SK-N-SH treated with all-trans-retinoic acid at 6 μM for 48 hours (cell line): ENCODE results near the gene C4orf33.

Source experiments
- ATAC-seq: fragments of 200-7000 bp; cut with Tn5 transposase; 3 replicates; pipeline ENCODE4 v1.9.1; 2020; ENCODE audit warnings: mild to moderate bottlenecking, moderate library complexity
- ARNTL ChIP-seq: fragments of 450-650 bp; formaldehyde crosslinking; IDR thresholded peaks from 2 replicates; pipeline ENCODE4 v1.5.0; 2020; ENCODE audit warnings: low read depth, mild to moderate bottlenecking, moderate library complexity, borderline replicate concordance
- BACH2 ChIP-seq: fragments of 250-450 bp; sonication (Bioruptor Pico); IDR thresholded peaks from 2 replicates; pipeline ENCODE4 v1.9.0; 2021; ENCODE audit warnings: mild to moderate bottlenecking, borderline replicate concordance
- CSDC2 ChIP-seq: fragments of 250-450 bp; sonication (Bioruptor Pico); IDR thresholded peaks from 2 replicates; pipeline ENCODE4 v1.5.0; 2020; ENCODE audit warnings: mild to moderate bottlenecking, moderate library complexity
- ISL1 ChIP-seq: fragments of 250-450 bp; sonication (Bioruptor Pico); IDR thresholded peaks from 2 replicates; pipeline ENCODE4 v2.1.2; 2022; ENCODE audit warnings: mild to moderate bottlenecking, moderate library complexity
- OSR1 ChIP-seq: fragments of 250-450 bp; sonication (Bioruptor Pico); IDR thresholded peaks from 2 replicates; pipeline ENCODE4 v1.8.0; 2022; ENCODE audit warnings: moderate library complexity, mild to moderate bottlenecking, inconsistent platforms
- PPARA ChIP-seq: fragments of 250-450 bp; sonication (Bioruptor Pico); IDR thresholded peaks from 2 replicates; pipeline ENCODE4 v1.5.0; 2020; ENCODE audit warnings: mild to moderate bottlenecking, borderline replicate concordance
- RARB ChIP-seq: fragments of 250-450 bp; sonication (Bioruptor Pico); IDR thresholded peaks from 2 replicates; pipeline ENCODE4 v1.8.0; 2021; ENCODE audit warnings: mild to moderate bottlenecking, moderate library complexity
- SNAI2 ChIP-seq: fragments of 250-450 bp; sonication (Bioruptor Pico); IDR thresholded peaks from 2 replicates; pipeline ENCODE4 v1.5.0; 2020; ENCODE audit warnings: mild to moderate bottlenecking, moderate library complexity
- TCF4 ChIP-seq: fragments of 250-450 bp; sonication (Bioruptor Pico); IDR thresholded peaks from 2 replicates; pipeline ENCODE4 v1.8.0; 2021; ENCODE audit warnings: mild to moderate bottlenecking, moderate library complexity, borderline replicate concordance
- TOX ChIP-seq: fragments of 250-450 bp; sonication (Bioruptor Pico); IDR thresholded peaks from 2 replicates; pipeline ENCODE4 v1.8.0; 2021; ENCODE audit warnings: mild to moderate bottlenecking, moderate library complexity, borderline replicate concordance
- ZFP3 ChIP-seq: fragments of 250-450 bp; sonication (Bioruptor Pico); IDR thresholded peaks from 2 replicates; pipeline ENCODE4 v1.5.0; 2020; ENCODE audit warnings: mild to moderate bottlenecking, moderate library complexity
- ZFP30 ChIP-seq: fragments of 450-650 bp; formaldehyde crosslinking; IDR thresholded peaks from 2 replicates; pipeline ENCODE4 v1.5.0; 2022; ENCODE audit warnings: mild to moderate bottlenecking, moderate library complexity
- ZNF565 ChIP-seq: fragments of 450-650 bp; formaldehyde crosslinking; conservative IDR thresholded peaks from 2 replicates; pipeline ENCODE4 v1.5.0; 2020; ENCODE audit warnings: low read depth, mild to moderate bottlenecking, moderate library complexity
- ZNF70 ChIP-seq: fragments of 450-650 bp; formaldehyde crosslinking; IDR thresholded peaks from 2 replicates; pipeline ENCODE4 v1.5.0; 2020; ENCODE audit warnings: mild to moderate bottlenecking, moderate library complexity
- ZNF8 ChIP-seq: fragments of 450-650 bp; formaldehyde crosslinking; IDR thresholded peaks from 2 replicates; pipeline ENCODE4 v1.5.0; 2020; ENCODE audit warnings: mild to moderate bottlenecking, moderate library complexity
- TF ChIP-seq, protein P1 (sequence below): fragments of 250-450 bp; sonication (Bioruptor Pico); IDR thresholded peaks from 2 replicates; pipeline ENCODE4 v1.8.0; 2020; ENCODE audit warnings: mild to moderate bottlenecking, moderate library complexity, borderline replicate concordance
- TF ChIP-seq, protein P2 (sequence below): fragments of 250-450 bp; sonication (Bioruptor Pico); IDR thresholded peaks from 2 replicates; pipeline ENCODE4 v1.8.0; 2021; ENCODE audit warnings: low read depth, mild to moderate bottlenecking, moderate library complexity, borderline replicate concordance
- TF ChIP-seq, protein P3 (sequence below): fragments of 250-450 bp; sonication (Bioruptor Pico); IDR thresholded peaks from 2 replicates; pipeline ENCODE4 v1.5.0; 2020; ENCODE audit warnings: mild to moderate bottlenecking, moderate library complexity
- TF ChIP-seq, protein P4 (sequence below): fragments of 250-450 bp; sonication (Bioruptor Pico); IDR thresholded peaks from 2 replicates; pipeline ENCODE4 v1.5.1; 2021; ENCODE audit warnings: mild to moderate bottlenecking, moderate library complexity

C4orf33 gene, protein sequence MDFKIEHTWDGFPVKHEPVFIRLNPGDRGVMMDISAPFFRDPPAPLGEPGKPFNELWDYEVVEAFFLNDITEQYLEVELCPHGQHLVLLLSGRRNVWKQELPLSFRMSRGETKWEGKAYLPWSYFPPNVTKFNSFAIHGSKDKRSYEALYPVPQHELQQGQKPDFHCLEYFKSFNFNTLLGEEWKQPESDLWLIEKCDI

DNA sequence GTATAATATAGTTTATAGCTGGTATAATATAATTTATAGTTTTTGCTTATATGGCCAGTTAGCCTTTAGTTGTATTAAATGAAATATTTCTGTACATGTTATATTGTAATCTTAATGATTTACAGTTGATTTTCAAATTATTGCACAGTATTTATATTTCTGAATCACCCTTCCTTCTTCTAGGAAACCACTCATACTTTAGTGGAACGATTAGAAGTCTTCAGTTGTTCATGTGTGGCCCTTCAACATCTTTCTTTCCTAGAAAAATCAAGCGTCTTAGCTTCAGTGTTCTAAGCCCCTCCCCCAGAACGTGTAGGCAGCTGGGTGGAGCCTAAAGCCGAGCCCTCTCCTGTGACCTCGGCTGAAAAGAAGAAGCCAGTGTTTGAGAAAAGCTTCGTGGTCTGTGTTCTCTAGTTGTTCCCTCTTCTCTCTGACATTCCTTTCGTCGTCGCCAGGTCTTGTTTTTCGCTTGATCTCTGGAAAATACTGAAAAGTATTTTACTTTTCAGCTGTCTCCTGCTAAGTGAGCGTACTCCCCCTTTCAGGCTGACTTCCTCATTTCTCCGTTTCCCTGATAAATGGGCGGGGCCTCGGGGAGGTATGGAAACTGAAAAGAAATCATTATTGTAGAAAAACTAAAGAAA lies at the start of gene C4orf33:
Gene C4orf33 (plus strand): TSS at position 342 of the 644 bp plus-strand sequence. CDS start 6,459 bp downstream, outside the sequence.
- ATAC-seq, result peak; percentile 61
- TF ChIP-seq ZNF70 (CRISPR knock-in tag) (no peak), BACH2 (CRISPR knock-in tag) (no peak), ZNF8 (CRISPR knock-in tag) (no peak), ISL1 (CRISPR knock-in tag) (no peak), TCF4 (no peak)
- TF ChIP-seq, protein P1, sequence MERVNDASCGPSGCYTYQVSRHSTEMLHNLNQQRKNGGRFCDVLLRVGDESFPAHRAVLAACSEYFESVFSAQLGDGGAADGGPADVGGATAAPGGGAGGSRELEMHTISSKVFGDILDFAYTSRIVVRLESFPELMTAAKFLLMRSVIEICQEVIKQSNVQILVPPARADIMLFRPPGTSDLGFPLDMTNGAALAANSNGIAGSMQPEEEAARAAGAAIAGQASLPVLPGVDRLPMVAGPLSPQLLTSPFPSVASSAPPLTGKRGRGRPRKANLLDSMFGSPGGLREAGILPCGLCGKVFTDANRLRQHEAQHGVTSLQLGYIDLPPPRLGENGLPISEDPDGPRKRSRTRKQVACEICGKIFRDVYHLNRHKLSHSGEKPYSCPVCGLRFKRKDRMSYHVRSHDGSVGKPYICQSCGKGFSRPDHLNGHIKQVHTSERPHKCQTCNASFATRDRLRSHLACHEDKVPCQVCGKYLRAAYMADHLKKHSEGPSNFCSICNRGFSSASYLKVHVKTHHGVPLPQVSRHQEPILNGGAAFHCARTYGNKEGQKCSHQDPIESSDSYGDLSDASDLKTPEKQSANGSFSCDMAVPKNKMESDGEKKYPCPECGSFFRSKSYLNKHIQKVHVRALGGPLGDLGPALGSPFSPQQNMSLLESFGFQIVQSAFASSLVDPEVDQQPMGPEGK (CRISPR knock-in tag), result no peak

DNA sequence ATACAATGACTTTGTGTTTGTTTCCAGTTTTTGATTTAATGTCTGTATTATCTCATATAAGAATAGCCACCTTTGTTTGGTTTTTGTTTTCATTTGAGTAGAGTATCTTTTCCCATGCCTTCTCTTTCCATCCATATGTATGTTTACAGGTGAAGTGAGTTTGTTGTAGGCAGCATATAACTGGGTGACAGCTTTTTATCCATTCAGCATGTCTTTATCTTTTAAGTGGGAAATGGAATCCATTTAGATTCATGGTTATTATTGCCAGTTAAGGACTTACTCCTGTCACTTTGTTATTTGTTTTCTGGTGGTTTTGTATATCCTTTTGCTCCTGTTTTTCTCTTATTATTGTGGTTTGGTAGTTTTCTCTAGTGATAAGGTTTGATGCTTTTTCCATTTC lies 36.9 kb upstream of the C4orf33 start:
- TF ChIP-seq SNAI2 (CRISPR knock-in tag) (no peak), OSR1 (CRISPR knock-in tag) (no peak), ZFP30 (CRISPR knock-in tag) (no peak), TCF4 (no peak), PPARA (CRISPR knock-in tag) (no peak), ZNF565 (CRISPR knock-in tag) (no peak), BACH2 (CRISPR knock-in tag) (no peak), ZFP3 (CRISPR knock-in tag) (no peak), ARNTL (CRISPR knock-in tag) (no peak), ZNF8 (CRISPR knock-in tag) (no peak), ISL1 (CRISPR knock-in tag) (no peak), CSDC2 (no peak), RARB (CRISPR knock-in tag) (no peak)
- TF ChIP-seq, protein P2, sequence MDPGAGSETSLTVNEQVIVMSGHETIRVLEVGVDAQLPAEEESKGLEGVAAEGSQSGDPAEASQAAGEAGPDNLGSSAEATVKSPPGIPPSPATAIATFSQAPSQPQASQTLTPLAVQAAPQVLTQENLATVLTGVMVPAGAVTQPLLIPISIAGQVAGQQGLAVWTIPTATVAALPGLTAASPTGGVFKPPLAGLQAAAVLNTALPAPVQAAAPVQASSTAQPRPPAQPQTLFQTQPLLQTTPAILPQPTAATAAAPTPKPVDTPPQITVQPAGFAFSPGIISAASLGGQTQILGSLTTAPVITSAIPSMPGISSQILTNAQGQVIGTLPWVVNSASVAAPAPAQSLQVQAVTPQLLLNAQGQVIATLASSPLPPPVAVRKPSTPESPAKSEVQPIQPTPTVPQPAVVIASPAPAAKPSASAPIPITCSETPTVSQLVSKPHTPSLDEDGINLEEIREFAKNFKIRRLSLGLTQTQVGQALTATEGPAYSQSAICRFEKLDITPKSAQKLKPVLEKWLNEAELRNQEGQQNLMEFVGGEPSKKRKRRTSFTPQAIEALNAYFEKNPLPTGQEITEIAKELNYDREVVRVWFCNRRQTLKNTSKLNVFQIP (CRISPR knock-in tag), result no peak
- TF ChIP-seq, protein P3, sequence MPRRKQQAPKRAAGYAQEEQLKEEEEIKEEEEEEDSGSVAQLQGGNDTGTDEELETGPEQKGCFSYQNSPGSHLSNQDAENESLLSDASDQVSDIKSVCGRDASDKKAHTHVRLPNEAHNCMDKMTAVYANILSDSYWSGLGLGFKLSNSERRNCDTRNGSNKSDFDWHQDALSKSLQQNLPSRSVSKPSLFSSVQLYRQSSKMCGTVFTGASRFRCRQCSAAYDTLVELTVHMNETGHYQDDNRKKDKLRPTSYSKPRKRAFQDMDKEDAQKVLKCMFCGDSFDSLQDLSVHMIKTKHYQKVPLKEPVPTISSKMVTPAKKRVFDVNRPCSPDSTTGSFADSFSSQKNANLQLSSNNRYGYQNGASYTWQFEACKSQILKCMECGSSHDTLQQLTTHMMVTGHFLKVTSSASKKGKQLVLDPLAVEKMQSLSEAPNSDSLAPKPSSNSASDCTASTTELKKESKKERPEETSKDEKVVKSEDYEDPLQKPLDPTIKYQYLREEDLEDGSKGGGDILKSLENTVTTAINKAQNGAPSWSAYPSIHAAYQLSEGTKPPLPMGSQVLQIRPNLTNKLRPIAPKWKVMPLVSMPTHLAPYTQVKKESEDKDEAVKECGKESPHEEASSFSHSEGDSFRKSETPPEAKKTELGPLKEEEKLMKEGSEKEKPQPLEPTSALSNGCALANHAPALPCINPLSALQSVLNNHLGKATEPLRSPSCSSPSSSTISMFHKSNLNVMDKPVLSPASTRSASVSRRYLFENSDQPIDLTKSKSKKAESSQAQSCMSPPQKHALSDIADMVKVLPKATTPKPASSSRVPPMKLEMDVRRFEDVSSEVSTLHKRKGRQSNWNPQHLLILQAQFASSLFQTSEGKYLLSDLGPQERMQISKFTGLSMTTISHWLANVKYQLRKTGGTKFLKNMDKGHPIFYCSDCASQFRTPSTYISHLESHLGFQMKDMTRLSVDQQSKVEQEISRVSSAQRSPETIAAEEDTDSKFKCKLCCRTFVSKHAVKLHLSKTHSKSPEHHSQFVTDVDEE (CRISPR knock-in tag), result no peak
- TF ChIP-seq, protein P4, sequence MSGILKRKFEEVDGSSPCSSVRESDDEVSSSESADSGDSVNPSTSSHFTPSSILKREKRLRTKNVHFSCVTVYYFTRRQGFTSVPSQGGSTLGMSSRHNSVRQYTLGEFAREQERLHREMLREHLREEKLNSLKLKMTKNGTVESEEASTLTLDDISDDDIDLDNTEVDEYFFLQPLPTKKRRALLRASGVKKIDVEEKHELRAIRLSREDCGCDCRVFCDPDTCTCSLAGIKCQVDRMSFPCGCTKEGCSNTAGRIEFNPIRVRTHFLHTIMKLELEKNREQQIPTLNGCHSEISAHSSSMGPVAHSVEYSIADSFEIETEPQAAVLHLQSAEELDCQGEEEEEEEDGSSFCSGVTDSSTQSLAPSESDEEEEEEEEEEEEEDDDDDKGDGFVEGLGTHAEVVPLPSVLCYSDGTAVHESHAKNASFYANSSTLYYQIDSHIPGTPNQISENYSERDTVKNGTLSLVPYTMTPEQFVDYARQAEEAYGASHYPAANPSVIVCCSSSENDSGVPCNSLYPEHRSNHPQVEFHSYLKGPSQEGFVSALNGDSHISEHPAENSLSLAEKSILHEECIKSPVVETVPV (CRISPR knock-in tag), result no peak
- no peak for ATAC-seq

DNA sequence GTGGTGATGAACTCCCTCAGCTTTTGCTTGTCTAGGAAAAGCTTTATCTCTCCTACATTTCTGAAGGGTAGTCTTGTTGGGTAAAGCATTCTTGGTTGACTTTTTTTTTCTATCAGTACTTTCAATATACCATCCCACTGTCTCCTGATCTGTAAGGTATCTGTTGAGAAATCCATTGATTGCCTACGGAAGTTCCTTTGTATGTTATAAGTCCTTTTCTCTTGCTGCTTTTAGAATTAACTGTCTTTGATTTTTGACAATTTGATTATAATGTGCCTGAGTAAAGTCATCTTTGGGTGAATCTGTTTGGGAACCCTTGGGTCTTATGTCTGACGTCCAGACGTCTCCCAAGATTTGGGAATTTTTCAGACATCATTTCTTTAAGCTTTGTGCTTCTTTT lies 33.4 kb upstream of the C4orf33 start:
- no peak for ATAC-seq
- TF ChIP-seq TOX (CRISPR knock-in tag), result no peak
- TF ChIP-seq, protein P3 (CRISPR knock-in tag), result no peak
- no peak for TF ChIP-seq ZNF565 (CRISPR knock-in tag)
- no peak for TF ChIP-seq PPARA (CRISPR knock-in tag)
- TF ChIP-seq, protein P4 (CRISPR knock-in tag), result no peak
- no peak for TF ChIP-seq ZFP3 (CRISPR knock-in tag)
- no peak for TF ChIP-seq BACH2 (CRISPR knock-in tag)
- no peak for TF ChIP-seq RARB (CRISPR knock-in tag)
- no peak for TF ChIP-seq ZNF8 (CRISPR knock-in tag)
- no peak for TF ChIP-seq ISL1 (CRISPR knock-in tag)
- TF ChIP-seq, protein P2 (CRISPR knock-in tag), result no peak
- TF ChIP-seq ZNF70 (CRISPR knock-in tag), result no peak
